Stimulated activated naive CD8-positive, alpha-beta T cell treated with anti-CD3 and anti-CD28 coated beads, Interleukin-15, Interleukin-2, amounts not matched to agents 100 ng/mL and 50 ng/mL, for 24 hours (primary cell): Measurements from ENCODE around the gene B9D1.

Experiments
- H3K27ac Mint-ChIP-seq: one replicate; pipeline ENCODE4 v1.8.0; 2021; ENCODE audit warnings: mild to moderate bottlenecking, mixed read lengths
- H3K27me3 Mint-ChIP-seq: one replicate; pipeline ENCODE4 v1.8.0; 2021; ENCODE audit warnings: mixed read lengths
- H3K36me3 Mint-ChIP-seq: one replicate; pipeline ENCODE4 v1.8.0; 2021; ENCODE audit warnings: low read depth, mixed read lengths
- H3K4me1 Mint-ChIP-seq: one replicate; pipeline ENCODE4 v1.8.0; 2021; ENCODE audit warnings: low read depth, mixed read lengths
- H3K4me3 Mint-ChIP-seq: one replicate; pipeline ENCODE4 v1.8.0; 2021; ENCODE audit warnings: mild to moderate bottlenecking, mixed read lengths
- H3K9me3 Mint-ChIP-seq: one replicate; pipeline ENCODE4 v1.8.0; 2021; ENCODE audit warnings: mixed read lengths

Gene B9D1

DNA sequence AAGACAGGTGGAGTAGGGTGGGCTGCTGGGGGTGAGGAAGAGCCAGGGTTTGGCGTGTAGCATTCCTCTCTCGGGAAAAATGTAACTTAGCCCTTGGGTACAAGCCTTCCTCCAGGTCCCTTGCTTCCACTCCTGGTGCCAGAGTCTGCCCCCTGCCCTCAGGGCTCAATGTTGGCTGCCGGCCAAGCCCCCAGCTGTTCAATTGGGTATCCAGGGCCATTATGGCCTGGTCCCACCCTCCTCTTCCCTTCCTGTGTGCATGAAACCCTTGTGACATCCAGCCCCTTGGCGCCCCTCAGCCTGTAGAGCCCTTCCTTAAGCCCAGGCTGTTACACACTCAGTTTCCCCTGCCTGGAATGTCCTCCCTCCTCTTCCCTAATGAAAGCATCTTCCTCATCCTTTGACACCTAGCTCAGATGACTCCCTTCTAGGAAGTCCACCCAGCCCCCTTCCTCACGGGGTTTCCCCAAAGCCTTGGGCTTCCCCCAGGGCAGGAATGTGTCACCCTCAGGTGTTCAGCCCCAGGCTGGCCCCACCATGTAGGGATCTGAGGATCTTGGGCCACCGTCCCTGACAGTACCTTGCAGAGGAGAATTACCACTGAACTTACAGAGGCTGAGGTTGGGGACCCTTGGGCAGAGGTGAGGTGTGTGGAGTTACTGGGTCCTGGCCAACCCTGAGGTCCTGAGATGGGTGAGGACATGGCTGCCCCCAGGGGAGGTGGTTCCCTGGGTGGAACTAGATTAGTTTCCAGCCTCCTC, 30.0 kb downstream of the B9D1 start:
- peaks cover 4% of the 10 kb centered on the region for H3K27me3 Mint-ChIP-seq
- H3K4me1 Mint-ChIP-seq, result peaks cover 6% of the 10 kb centered on the region
- H3K27ac Mint-ChIP-seq, result no peak overlapping the region
- no peak overlapping the region for H3K4me3 Mint-ChIP-seq
- no peaks in the 10 kb centered on the region for H3K36me3 Mint-ChIP-seq
- H3K9me3 Mint-ChIP-seq, result no peaks in the 10 kb centered on the region

DNA sequence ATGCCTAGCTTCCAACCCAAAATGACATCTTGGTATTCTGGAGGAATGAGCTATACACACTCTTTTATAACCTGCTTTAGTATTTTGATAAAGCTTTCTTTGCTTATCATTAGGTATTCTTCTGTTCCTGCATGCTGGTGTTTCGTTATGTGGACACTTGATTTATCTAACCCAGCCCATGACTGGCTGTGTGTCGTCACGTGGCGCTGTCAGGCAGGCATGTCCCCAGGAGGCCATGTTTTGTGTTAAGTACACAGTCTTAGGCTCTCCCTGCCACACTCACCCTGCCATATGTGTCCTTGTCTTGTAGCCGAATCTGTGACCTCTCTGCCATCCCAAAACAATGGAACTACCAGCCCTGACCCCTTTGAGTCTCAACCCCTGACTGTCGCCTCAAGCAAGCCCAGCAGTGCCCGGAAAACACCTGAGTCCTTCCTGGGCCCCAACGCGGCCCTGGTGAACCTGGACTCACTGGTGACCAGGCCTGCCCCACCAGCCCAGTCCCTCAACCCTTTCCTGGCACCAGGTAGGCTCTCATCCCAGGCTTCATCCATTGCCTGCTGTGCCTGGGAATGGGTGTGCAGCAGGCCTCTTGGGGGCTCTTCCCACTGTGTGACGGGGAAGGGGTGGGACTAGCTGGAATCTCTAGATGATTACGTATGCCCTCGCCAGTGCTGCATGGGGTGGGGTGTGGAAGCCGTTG, 30.8 kb downstream of the B9D1 start:
- Mint-ChIP-seq H3K4me3 (no peak overlapping the region), H3K36me3 (no peaks in the 10 kb centered on the region), H3K9me3 (no peaks in the 10 kb centered on the region), H3K4me1 (peaks cover 6% of the 10 kb centered on the region), H3K27ac (no peak overlapping the region), H3K27me3 (no peaks in the 10 kb centered on the region)

DNA sequence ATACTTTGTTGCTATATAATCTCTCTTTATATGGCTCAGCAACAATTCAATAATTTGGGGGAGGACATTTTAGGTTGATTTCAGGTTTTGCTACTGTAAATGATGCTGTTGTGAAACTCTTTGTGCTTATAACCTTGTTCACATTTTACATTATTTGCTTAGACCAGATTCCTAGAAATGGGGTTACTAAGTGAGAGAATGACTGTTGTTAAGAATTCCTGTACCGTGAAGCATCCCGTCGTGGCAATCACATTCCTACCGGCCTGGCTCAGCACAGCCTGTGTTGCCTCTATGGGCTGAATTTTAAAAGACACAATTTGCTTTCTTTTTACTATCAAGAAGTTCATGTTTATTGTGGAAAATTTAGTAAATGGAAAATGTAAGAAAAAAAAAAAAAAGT, 31.4 kb downstream of the B9D1 start:
- Mint-ChIP-seq H3K36me3 (no peaks in the 10 kb centered on the region), H3K27ac (no peak overlapping the region), H3K4me1 (peaks cover 6% of the 10 kb centered on the region), H3K27me3 (no peaks in the 10 kb centered on the region), H3K9me3 (peaks cover under 1% of the 10 kb centered on the region), H3K4me3 (no peak overlapping the region)

DNA sequence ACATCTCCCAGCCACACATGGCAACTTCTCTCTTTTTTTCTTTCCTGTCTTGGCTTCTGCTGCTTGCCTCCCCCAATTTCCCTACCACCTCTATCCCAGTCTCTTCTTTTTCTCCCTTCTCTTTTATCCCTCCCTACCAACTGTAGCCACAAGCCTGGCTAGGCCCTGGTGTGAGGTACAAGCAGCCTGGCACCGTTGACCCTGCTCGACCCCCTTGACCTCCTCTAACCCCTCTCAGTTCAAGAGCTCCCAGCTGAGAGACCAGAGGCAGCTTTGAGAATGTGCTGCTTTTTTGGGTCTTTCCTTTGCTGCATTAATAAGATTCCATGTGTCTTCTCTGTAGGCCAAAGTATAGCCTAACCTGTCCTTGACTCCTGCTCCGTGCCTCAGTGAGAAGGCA, 32.3 kb downstream of the B9D1 start:
- H3K27me3 Mint-ChIP-seq, result peaks cover 3% of the 10 kb centered on the region
- no peak overlapping the region for H3K4me3 Mint-ChIP-seq
- no peaks in the 10 kb centered on the region for H3K36me3 Mint-ChIP-seq
- H3K4me1 Mint-ChIP-seq, result peaks cover 6% of the 10 kb centered on the region
- H3K27ac Mint-ChIP-seq, result no peak overlapping the region
- H3K9me3 Mint-ChIP-seq, result peaks cover 9% of the 10 kb centered on the region

DNA sequence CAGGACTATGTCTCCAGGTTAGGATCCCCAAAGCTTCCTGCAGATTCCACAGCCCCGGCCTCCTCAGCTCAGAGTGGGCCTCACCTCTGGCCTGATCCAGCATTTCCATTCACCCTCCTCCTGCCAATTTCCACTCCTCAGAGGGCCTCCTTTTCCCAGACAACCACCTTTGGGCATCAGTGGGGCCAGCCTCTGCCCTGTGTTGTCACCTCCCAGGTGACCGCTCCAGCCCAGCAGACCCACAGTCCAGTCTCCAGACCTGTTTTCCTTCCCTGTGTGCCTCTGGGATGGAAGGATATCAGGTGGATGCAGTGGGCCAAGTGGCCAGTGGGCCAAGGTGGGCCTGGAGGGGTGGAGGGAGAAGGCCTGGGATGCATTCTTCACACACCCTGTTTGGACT, 32.7 kb downstream of the B9D1 start:
- Mint-ChIP-seq H3K4me1 (peaks cover 6% of the 10 kb centered on the region), H3K36me3 (no peaks in the 10 kb centered on the region), H3K27ac (no peak overlapping the region), H3K27me3 (peaks cover 5% of the 10 kb centered on the region), H3K9me3 (peaks cover 13% of the 10 kb centered on the region), H3K4me3 (no peak overlapping the region)

DNA sequence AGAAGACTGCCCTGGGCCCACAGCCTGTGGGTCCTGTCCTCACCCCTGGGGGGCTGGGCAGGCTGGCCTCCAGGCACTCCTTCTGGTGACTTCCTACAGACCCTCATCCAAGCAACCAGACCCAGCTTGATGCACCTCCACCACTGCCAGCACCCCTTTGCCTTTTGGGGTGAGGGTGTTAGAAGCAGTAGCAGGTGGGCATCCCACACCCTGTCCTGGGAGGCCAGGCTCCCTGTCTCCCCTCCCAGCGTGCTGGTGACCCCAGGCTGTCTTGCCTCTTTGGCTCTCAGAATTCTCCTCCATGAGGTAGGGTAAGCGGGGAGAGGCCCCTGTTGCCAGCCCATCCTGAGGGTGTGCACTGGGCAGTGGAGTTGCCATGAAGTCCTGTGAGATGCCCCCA, 33.4 kb downstream of the B9D1 start:
- peaks cover 6% of the 10 kb centered on the region for H3K4me1 Mint-ChIP-seq
- H3K36me3 Mint-ChIP-seq, result no peaks in the 10 kb centered on the region
- no peak overlapping the region for H3K4me3 Mint-ChIP-seq
- H3K9me3 Mint-ChIP-seq, result peaks cover 14% of the 10 kb centered on the region
- no peak overlapping the region for H3K27ac Mint-ChIP-seq
- peaks cover 5% of the 10 kb centered on the region for H3K27me3 Mint-ChIP-seq

DNA sequence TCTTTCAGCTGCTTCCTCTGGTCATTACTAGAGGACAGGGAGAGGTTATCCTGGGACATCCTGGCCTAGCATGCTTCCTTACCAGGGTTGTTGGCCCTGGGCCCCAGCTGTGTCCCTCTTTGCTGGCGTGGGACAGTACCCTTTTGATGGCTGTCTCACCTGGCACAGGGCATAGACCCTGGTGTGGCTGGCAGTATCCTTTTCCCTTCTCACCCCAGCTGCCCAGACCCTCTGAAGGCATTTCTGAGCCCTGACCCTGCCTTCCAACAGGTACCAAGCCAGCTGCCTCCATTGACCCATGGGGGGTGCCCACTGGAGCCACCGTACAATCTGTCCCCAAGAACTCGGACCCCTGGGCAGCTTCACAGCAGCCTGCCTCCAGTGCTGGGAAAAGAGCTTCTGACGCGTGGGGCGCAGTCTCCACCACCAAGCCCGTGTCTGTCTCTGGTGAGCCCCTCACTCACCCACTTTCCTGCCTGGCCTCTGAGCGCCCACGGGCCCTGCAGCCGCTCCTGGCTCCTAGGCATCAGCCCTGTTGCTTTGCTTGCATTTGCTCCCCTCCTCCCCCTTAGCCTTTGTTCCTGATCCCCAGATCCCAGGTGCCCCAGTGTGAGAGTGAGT, 34.0 kb downstream of the B9D1 start:
- Mint-ChIP-seq H3K4me1 (peaks cover 6% of the 10 kb centered on the region), H3K27me3 (peaks cover 5% of the 10 kb centered on the region), H3K9me3 (peaks cover 14% of the 10 kb centered on the region), H3K4me3 (no peak overlapping the region), H3K27ac (no peak overlapping the region), H3K36me3 (peaks cover 4% of the 10 kb centered on the region)

DNA sequence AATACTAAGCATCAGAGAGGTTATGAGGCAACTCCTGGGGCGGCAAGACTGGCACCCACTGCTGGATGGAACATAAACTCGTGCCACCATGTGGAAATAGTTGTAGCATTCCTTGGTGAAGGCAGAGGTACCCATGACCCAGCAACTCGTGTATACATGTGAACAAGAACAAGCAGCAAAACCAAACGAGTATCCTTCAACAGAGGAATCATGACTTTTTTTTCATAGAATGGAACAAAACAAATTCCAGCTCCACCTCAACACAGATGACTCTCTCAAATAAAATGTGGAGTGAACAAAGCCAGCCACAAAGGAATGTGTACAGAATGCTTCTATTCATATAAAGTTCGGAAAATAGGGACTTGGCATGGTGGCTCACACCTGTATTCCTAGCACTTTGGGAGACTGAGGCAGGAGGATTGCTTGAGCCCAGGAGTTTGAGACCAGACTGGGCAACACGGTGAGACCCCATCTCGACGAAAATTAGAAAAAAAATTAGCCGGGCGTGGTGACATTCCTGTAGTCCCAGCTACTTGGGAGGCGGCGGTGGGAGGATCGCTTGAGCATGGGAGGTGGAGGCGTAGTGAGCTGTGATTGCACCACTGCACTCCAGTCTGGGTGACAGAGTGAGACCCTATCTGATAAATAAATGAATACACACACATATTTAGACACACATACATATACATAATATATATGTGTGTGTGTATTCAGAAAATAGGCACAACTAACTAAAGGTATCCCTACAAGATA, 35.3 kb downstream of the B9D1 start:
- Mint-ChIP-seq H3K27ac (no peak overlapping the region), H3K27me3 (peaks cover 13% of the 10 kb centered on the region), H3K9me3 (peaks cover 14% of the 10 kb centered on the region), H3K36me3 (peaks cover 4% of the 10 kb centered on the region), H3K4me3 (no peak overlapping the region), H3K4me1 (no peaks in the 10 kb centered on the region)

DNA sequence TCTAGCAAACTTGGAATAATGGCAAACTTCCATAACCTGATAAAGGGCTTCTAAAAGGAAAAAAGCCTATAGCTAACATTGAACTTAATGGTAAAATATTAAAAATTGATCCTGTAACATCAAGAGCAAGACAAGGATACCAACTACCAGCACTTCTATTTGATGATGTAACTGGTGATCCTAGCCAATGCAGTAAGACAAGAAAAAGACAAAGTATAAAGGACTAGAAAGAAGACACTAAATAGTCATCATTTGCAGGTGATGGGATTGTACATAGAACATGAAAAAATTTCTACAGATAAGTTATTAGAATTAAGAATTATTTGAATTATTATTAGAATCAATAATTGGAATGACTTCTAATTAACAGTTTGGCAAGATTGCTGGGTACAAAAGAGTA, 37.0 kb downstream of the B9D1 start:
- peaks cover 14% of the 10 kb centered on the region for H3K9me3 Mint-ChIP-seq
- no peak overlapping the region for H3K4me3 Mint-ChIP-seq
- peaks cover 4% of the 10 kb centered on the region for H3K36me3 Mint-ChIP-seq
- H3K4me1 Mint-ChIP-seq, result no peaks in the 10 kb centered on the region
- peaks cover 13% of the 10 kb centered on the region for H3K27me3 Mint-ChIP-seq
- H3K27ac Mint-ChIP-seq, result no peak overlapping the region

DNA sequence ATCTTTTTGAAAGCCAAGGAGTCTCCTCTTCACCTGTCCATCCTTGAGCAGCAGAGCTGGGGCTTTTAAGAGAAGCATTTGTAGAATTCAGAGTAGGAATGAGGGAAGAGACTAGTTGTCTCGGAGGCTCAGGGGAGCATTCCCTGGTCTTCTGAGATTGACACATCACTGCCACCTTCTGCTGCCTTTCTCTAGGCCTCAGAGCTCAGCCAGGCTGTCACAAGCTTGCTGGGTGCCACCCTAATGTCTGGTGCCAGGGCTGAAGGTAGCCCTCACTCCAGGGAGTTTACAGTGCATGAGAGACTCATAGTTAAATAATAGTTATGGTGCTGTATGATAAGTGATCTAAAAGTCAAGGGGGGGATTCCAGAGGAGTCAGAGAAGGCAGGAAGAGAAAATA, 39.7 kb downstream of the B9D1 start:
- Mint-ChIP-seq H3K27ac (no peak overlapping the region), H3K4me1 (no peaks in the 10 kb centered on the region), H3K27me3 (peaks cover 16% of the 10 kb centered on the region), H3K9me3 (peaks cover 14% of the 10 kb centered on the region), H3K4me3 (no peak overlapping the region), H3K36me3 (peaks cover 4% of the 10 kb centered on the region)

DNA sequence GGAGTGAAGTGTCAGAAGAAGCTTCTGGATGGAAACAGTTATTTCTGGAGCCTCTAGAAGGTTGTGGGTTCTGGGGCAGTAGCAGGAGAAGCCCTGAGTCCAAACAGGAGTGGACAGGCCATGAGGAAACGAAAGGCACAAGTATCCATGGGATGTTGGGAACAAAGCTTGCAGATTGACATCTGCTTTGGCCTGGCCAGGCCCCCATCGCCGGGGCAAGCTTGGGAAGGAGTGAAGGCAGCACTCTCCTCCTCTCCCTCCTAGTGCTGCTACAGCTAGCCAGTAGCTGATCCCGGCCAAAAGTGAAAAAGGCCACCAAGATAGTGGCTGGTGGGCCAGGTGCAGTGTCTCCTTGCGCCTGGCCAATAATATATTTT, 40.4 kb downstream of the B9D1 start:
- H3K27me3 Mint-ChIP-seq, result peaks cover 16% of the 10 kb centered on the region
- H3K4me3 Mint-ChIP-seq, result no peak overlapping the region
- no peaks in the 10 kb centered on the region for H3K4me1 Mint-ChIP-seq
- H3K27ac Mint-ChIP-seq, result no peak overlapping the region
- H3K36me3 Mint-ChIP-seq, result peaks cover 4% of the 10 kb centered on the region
- H3K9me3 Mint-ChIP-seq, result peaks cover 14% of the 10 kb centered on the region

DNA sequence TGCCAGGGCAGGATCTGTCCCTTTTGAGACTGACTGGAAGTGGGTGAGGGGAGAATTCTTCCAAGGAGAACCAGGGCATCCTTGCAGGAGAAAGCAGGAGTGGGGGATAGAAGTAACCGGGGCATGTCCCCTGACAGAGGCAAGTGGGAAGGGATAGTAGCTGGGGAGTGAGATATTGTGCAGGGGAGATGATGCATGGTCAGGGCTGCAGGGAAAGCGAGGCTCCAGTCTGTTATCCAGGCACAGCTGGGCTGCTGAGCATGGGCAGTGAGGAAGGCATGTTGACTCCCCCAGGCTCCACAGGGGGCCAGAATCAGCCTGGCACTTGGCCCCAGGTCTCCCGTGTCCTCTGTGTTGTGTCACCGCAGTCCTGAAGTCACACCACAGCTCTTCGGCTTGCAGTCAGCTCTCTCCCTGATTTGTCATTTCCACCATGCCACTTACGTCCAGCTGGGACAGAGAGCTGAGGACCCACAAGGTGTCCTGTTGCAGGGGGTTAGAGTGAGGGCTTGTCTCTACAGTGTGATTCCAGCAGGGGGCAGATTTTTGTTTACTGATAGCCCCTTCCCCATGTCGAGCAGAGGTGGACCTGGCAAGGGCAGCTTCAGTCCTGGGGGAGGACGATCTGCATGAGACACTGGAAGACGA, 40.9 kb downstream of the B9D1 start:
- no peak overlapping the region for H3K4me3 Mint-ChIP-seq
- peaks cover 14% of the 10 kb centered on the region for H3K9me3 Mint-ChIP-seq
- H3K4me1 Mint-ChIP-seq, result no peaks in the 10 kb centered on the region
- peaks cover 4% of the 10 kb centered on the region for H3K36me3 Mint-ChIP-seq
- no peak overlapping the region for H3K27ac Mint-ChIP-seq
- peaks cover 16% of the 10 kb centered on the region for H3K27me3 Mint-ChIP-seq

DNA sequence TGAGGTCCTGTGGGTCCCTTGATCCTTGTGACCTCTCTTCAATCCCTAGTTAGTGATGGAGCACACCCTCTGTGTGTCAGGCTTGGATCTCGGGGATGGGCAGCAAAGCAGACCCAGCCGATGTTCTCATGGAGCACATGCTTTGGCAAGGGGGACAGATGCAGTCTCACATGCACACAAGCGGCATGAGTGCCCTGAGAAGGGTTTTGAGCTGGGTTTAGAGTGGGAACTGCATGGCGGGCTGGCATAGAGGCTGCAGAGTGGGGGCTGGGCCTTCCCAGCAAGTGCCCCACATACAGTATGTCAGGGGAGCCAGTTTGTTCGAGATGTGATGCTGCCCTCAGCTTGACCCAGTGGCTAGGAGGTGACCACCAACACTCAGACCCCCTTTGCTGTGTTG, 41.6 kb downstream of the B9D1 start:
- H3K4me1 Mint-ChIP-seq, result no peaks in the 10 kb centered on the region
- peaks cover 11% of the 10 kb centered on the region for H3K9me3 Mint-ChIP-seq
- no peak overlapping the region for H3K4me3 Mint-ChIP-seq
- H3K27ac Mint-ChIP-seq, result no peak overlapping the region
- H3K27me3 Mint-ChIP-seq, result peaks cover 16% of the 10 kb centered on the region
- H3K36me3 Mint-ChIP-seq, result peaks cover 4% of the 10 kb centered on the region

DNA sequence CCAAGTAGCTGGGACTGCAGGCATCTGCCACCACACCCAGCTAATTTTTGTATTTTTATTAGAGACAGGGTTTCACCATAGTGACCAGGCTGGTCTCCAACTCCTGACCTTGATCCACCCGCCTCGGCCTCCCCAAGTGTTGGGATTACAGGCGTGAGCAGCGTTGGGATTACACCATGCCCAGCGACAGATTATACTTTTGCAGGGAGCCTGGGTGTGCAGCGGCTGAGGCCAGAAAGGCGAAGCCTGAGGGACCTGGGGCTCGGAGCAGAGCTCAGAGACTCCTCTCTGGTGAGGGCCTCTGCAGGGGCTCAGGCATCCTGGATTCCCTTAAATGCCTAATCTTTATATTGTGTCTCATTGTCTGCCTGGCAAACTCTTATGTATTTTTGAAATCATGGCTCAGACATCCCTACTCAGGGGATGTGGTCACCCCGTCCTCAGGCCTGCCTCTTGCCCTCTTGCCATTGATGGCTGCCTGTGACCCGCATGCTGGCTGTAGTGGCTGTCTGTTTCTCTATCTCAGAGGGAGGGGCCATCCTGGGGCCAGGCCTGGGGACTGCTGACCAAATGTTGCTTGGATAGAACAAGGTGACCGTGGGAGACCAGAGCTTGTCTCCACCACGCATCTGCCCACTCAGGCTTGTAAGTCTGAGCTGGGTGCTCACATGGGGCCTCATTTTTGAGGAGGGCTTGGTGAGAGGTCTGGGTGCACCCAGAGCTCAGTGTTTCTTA, 42.6 kb downstream of the B9D1 start:
- Mint-ChIP-seq H3K4me3 (no peak overlapping the region), H3K4me1 (no peaks in the 10 kb centered on the region), H3K36me3 (peaks cover 4% of the 10 kb centered on the region), H3K27me3 (peaks cover 11% of the 10 kb centered on the region), H3K9me3 (peaks cover 2% of the 10 kb centered on the region), H3K27ac (no peak overlapping the region)
